ENCODE measurements around the gene ALDH3A1.

Gene ALDH3A1

DNA sequence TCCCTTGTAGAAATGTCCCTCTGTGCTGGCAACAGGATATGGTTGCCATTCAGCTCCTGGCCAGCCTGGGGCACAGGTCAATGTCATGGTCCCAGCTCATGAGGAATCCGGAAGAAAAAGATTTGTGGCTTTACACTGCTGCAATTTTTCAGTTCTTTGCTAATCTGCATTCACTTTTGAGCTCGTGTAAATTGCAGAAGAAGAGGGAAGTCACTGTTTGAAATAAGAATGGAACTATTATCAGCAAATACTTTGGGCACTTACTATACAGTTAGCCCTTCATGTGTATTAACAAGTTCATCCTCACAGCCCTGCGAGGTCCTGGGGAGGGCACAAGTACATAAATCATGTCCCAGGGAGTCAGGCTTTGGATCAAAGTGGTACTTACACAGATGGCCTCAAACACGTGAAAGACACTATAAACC, 45.9 kb downstream of the ALDH3A1 start:
- no peak for DNase-seq
